ENCODE results near the gene RIN1. TPM values are rescaled to one million over a fixed set of nuclear protein-coding genes. Genes with fewer than 3 reads are reported as not detected.

RIN1 gene
- total RNA-seq, 1 experiment from 2014 or later, result 11.7 TPM

GRCh38 chr11:66285250-66285947, 50.8 kb downstream of the RIN1 start:
- ChIA-PET POLR2A (no interaction called here), CTCF (interaction anchor here (0.6 kb wide), 1 partner anchor 72 kb away, joined by 3 read pairs; no protein-coding TSS in a partner anchor)
- peaks cover 5% of the 10 kb centered on the region; the same call in 1 of the 2 replicates for H3K36me3 ChIP-seq (ENCODE audit: control insufficient read depth, insufficient read depth, low read length)
- intact Hi-C loops (cut with micrococcal nuclease; ENCODE audit: unreplicated experiment), result no loop called here
- no peak overlapping the region for H3K4me3 ChIP-seq (ENCODE audit: low read depth, low read length)
- no peaks in the 10 kb centered on the region for H3K9me3 ChIP-seq
- peaks cover 20% of the 10 kb centered on the region for H3K4me1 ChIP-seq
- peak in 1 of 2 experiments; percentile 25 for DNase-seq
- BruUV-seq (replicated peaks), result no TSS peak
- peaks cover 45% of the 10 kb centered on the region for H3K36me3 Mint-ChIP-seq (ENCODE audit: insufficient read depth, unreplicated experiment)
- no peak overlapping the region for H3K4me3 Mint-ChIP-seq (ENCODE audit: unreplicated experiment)
- no peak overlapping the region for H3K27ac Mint-ChIP-seq (ENCODE audit: unreplicated experiment)
- no peak for TF ChIP-seq CTCF (IDR thresholded peaks at IDR 0.05; ENCODE audit: insufficient read depth in 1 of 2, low read depth in 1 of 2, low read length in 1 of 2, severe bottlenecking in 1 of 2, unreplicated experiment in 1 of 2)
- H3K27me3 ChIP-seq (replicated peaks; ENCODE audit: control insufficient read depth, insufficient read depth, low read length), result no peaks in the 10 kb centered on the region
- no peaks in the 10 kb centered on the region for H3K9me3 Mint-ChIP-seq (ENCODE audit: unreplicated experiment)
- no peaks in the 10 kb centered on the region for H3K27me3 Mint-ChIP-seq (ENCODE audit: insufficient read depth, unreplicated experiment)
- H3K4me1 Mint-ChIP-seq (ENCODE audit: low read depth, unreplicated experiment), result peaks cover 18% of the 10 kb centered on the region

GRCh38 chr11:66284526-66285078, 51.6 kb downstream of the RIN1 start:
- Histone ChIP-seq H3K4me1 (peaks cover 12% of the 10 kb centered on the region), H3K9me3 (no peaks in the 10 kb centered on the region), H3K27me3 (replicated peaks; ENCODE audit: control insufficient read depth, insufficient read depth, low read length) (no peaks in the 10 kb centered on the region), H3K4me3 (ENCODE audit: low read depth, low read length) (no peak overlapping the region), H3K36me3 (ENCODE audit: control insufficient read depth, insufficient read depth, low read length) (peaks cover 5% of the 10 kb centered on the region; the same call in 1 of the 2 replicates)
- CTCF ChIA-PET, result interaction anchor here (0.6 to 0.7 kb wide), 2 partner anchors 12 to 14 kb away, joined by 7 to 9 read pairs; no protein-coding TSS in a partner anchor
- H3K9me3 Mint-ChIP-seq (ENCODE audit: unreplicated experiment), result no peaks in the 10 kb centered on the region
- H3K4me3 Mint-ChIP-seq (ENCODE audit: unreplicated experiment), result no peak overlapping the region
- no peak for DNase-seq
- intact Hi-C loops (cut with micrococcal nuclease; ENCODE audit: unreplicated experiment), result no loop called here
- peaks cover 42% of the 10 kb centered on the region for H3K36me3 Mint-ChIP-seq (ENCODE audit: insufficient read depth, unreplicated experiment)
- peaks cover 15% of the 10 kb centered on the region for H3K4me1 Mint-ChIP-seq (ENCODE audit: low read depth, unreplicated experiment)
- no peaks in the 10 kb centered on the region for H3K27me3 Mint-ChIP-seq (ENCODE audit: insufficient read depth, unreplicated experiment)
- H3K27ac Mint-ChIP-seq (ENCODE audit: unreplicated experiment), result no peak overlapping the region
- TF ChIP-seq CTCF (IDR thresholded peaks at IDR 0.05; ENCODE audit: insufficient read depth in 1 of 2, low read depth in 1 of 2, low read length in 1 of 2, severe bottlenecking in 1 of 2, unreplicated experiment in 1 of 2), result no peak
- POLR2A ChIA-PET, result no interaction called here
- BruUV-seq (replicated peaks), result no TSS peak

GRCh38 chr11:66283461-66284105, 52.7 kb downstream of the RIN1 start:
- H3K4me3 Mint-ChIP-seq (ENCODE audit: unreplicated experiment), result no peak overlapping the region
- H3K27me3 Mint-ChIP-seq (ENCODE audit: insufficient read depth, unreplicated experiment), result no peaks in the 10 kb centered on the region
- ChIA-PET CTCF (interaction anchor here (0.6 to 1.0 kb wide), 4 partner anchors 8 to 1245 kb away, joined by 3 to 9 read pairs (median 6); partner anchors contain the start of gene TMEM151A), POLR2A (no interaction called here)
- Histone ChIP-seq H3K4me3 (ENCODE audit: low read depth, low read length) (no peak overlapping the region), H3K9me3 (no peaks in the 10 kb centered on the region), H3K27me3 (replicated peaks; ENCODE audit: control insufficient read depth, insufficient read depth, low read length) (no peaks in the 10 kb centered on the region), H3K4me1 (peaks cover 12% of the 10 kb centered on the region), H3K36me3 (ENCODE audit: control insufficient read depth, insufficient read depth, low read length) (peaks cover 5% of the 10 kb centered on the region; the same call in 1 of the 2 replicates)
- intact Hi-C loops (cut with micrococcal nuclease; ENCODE audit: unreplicated experiment), result no loop called here
- DNase-seq, result no peak
- no peaks in the 10 kb centered on the region for H3K9me3 Mint-ChIP-seq (ENCODE audit: unreplicated experiment)
- peaks cover 43% of the 10 kb centered on the region for H3K36me3 Mint-ChIP-seq (ENCODE audit: insufficient read depth, unreplicated experiment)
- peak in 1 of 2 experiments; percentile 15 for TF ChIP-seq CTCF (IDR thresholded peaks at IDR 0.05; ENCODE audit: insufficient read depth in 1 of 2, low read depth in 1 of 2, low read length in 1 of 2, severe bottlenecking in 1 of 2, unreplicated experiment in 1 of 2)
- H3K27ac Mint-ChIP-seq (ENCODE audit: unreplicated experiment), result no peak overlapping the region
- H3K4me1 Mint-ChIP-seq (ENCODE audit: low read depth, unreplicated experiment), result peaks cover 25% of the 10 kb centered on the region
- no TSS peak for BruUV-seq (replicated peaks)

Measured in Caco-2 (cell line).